ENCODE measurements around the gene ABCG1. TPM values are rescaled to one million over a fixed set of nuclear protein-coding genes. Genes with fewer than 3 reads are reported as not detected.

ABCG1 gene
- total RNA-seq, 1 experiment from 2014 or later, result not detected

- CTCF ChIA-PET, result no interaction called here
- BruUV-seq (replicated peaks), result no TSS peak
- no peaks in the 10 kb centered on the region for H3K4me1 Mint-ChIP-seq (ENCODE audit: low read depth, unreplicated experiment)
- peaks cover 12% of the 10 kb centered on the region for H3K27me3 Mint-ChIP-seq (ENCODE audit: insufficient read depth, unreplicated experiment)
- POLR2A ChIA-PET, result no interaction called here
- H3K9me3 Mint-ChIP-seq (ENCODE audit: unreplicated experiment), result no peaks in the 10 kb centered on the region
- no peak overlapping the region for H3K27ac Mint-ChIP-seq (ENCODE audit: unreplicated experiment)
- Histone ChIP-seq H3K27me3 (replicated peaks; ENCODE audit: control insufficient read depth, insufficient read depth, low read length) (no peaks in the 10 kb centered on the region; the same call in none of the 2 replicates), H3K4me1 (no peaks in the 10 kb centered on the region), H3K9me3 (no peaks in the 10 kb centered on the region), H3K4me3 (ENCODE audit: low read depth, low read length) (no peak overlapping the region), H3K36me3 (ENCODE audit: control insufficient read depth, insufficient read depth, low read length) (no peaks in the 10 kb centered on the region)
- H3K36me3 Mint-ChIP-seq (ENCODE audit: insufficient read depth, unreplicated experiment), result no peaks in the 10 kb centered on the region
- TF ChIP-seq CTCF (IDR thresholded peaks at IDR 0.05; ENCODE audit: insufficient read depth in 1 of 2, low read depth in 1 of 2, low read length in 1 of 2, severe bottlenecking in 1 of 2, unreplicated experiment in 1 of 2), result no peak
- H3K4me3 Mint-ChIP-seq (ENCODE audit: unreplicated experiment), result no peak overlapping the region
- DNase-seq, result no peak
- intact Hi-C loops (cut with micrococcal nuclease; ENCODE audit: unreplicated experiment), result no loop called here
Observed at GRCh38 chr21:42194863-42195262, 24.1 kb upstream of the ABCG1 start.

GRCh38 chr21:42195378-42196031 lies 23.4 kb upstream of the ABCG1 start:
- no TSS peak for BruUV-seq (replicated peaks)
- CTCF ChIA-PET, result no interaction called here
- DNase-seq, result no peak
- H3K27me3 Mint-ChIP-seq (ENCODE audit: insufficient read depth, unreplicated experiment), result peaks cover 12% of the 10 kb centered on the region
- H3K36me3 ChIP-seq (ENCODE audit: control insufficient read depth, insufficient read depth, low read length), result no peaks in the 10 kb centered on the region
- no peak overlapping the region for H3K4me3 Mint-ChIP-seq (ENCODE audit: unreplicated experiment)
- no peaks in the 10 kb centered on the region for H3K9me3 ChIP-seq
- H3K9me3 Mint-ChIP-seq (ENCODE audit: unreplicated experiment), result no peaks in the 10 kb centered on the region
- H3K4me3 ChIP-seq (ENCODE audit: low read depth, low read length), result no peak overlapping the region
- no peaks in the 10 kb centered on the region for H3K4me1 ChIP-seq
- TF ChIP-seq CTCF (IDR thresholded peaks at IDR 0.05; ENCODE audit: insufficient read depth in 1 of 2, low read depth in 1 of 2, low read length in 1 of 2, severe bottlenecking in 1 of 2, unreplicated experiment in 1 of 2), result no peak
- H3K4me1 Mint-ChIP-seq (ENCODE audit: low read depth, unreplicated experiment), result no peaks in the 10 kb centered on the region
- H3K36me3 Mint-ChIP-seq (ENCODE audit: insufficient read depth, unreplicated experiment), result no peaks in the 10 kb centered on the region
- intact Hi-C loops (cut with micrococcal nuclease; ENCODE audit: unreplicated experiment), result no loop called here
- no peak overlapping the region for H3K27ac Mint-ChIP-seq (ENCODE audit: unreplicated experiment)
- POLR2A ChIA-PET, result no interaction called here
- no peaks in the 10 kb centered on the region; the same call in none of the 2 replicates for H3K27me3 ChIP-seq (replicated peaks; ENCODE audit: control insufficient read depth, insufficient read depth, low read length)

- Mint-ChIP-seq H3K4me3 (ENCODE audit: unreplicated experiment) (no peak overlapping the region), H3K27me3 (ENCODE audit: insufficient read depth, unreplicated experiment) (peaks cover 8% of the 10 kb centered on the region), H3K27ac (ENCODE audit: unreplicated experiment) (no peak overlapping the region), H3K9me3 (ENCODE audit: unreplicated experiment) (no peaks in the 10 kb centered on the region), H3K4me1 (ENCODE audit: low read depth, unreplicated experiment) (no peaks in the 10 kb centered on the region), H3K36me3 (ENCODE audit: insufficient read depth, unreplicated experiment) (no peaks in the 10 kb centered on the region)
- intact Hi-C loops (cut with micrococcal nuclease; ENCODE audit: unreplicated experiment), result loop anchor here (2.0 kb wide), 1 partner anchor 54 kb away; no protein-coding TSS in a partner anchor
- no TSS peak for BruUV-seq (replicated peaks)
- ChIA-PET POLR2A (no interaction called here), CTCF (no interaction called here)
- no peaks in the 10 kb centered on the region for H3K9me3 ChIP-seq
- no peak overlapping the region for H3K4me3 ChIP-seq (ENCODE audit: low read depth, low read length)
- TF ChIP-seq CTCF (IDR thresholded peaks at IDR 0.05; ENCODE audit: insufficient read depth in 1 of 2, low read depth in 1 of 2, low read length in 1 of 2, severe bottlenecking in 1 of 2, unreplicated experiment in 1 of 2), result no peak
- no peak for DNase-seq
- no peaks in the 10 kb centered on the region; the same call in 1 of the 2 replicates for H3K27me3 ChIP-seq (replicated peaks; ENCODE audit: control insufficient read depth, insufficient read depth, low read length)
- no peaks in the 10 kb centered on the region for H3K4me1 ChIP-seq
- no peaks in the 10 kb centered on the region for H3K36me3 ChIP-seq (ENCODE audit: control insufficient read depth, insufficient read depth, low read length)
Observed at GRCh38 chr21:42198929-42199867, 19.7 kb upstream of the ABCG1 start.

Measured in Caco-2 (cell line).